Stimulated activated CD4-positive, alpha-beta T cell treated with anti-CD3 and anti-CD28 coated beads, Interleukin-15, amount 100 ng/mL, for 48 hours (primary cell): ENCODE measurements around the gene SLC8A3.
"Not testable (repeated sequence)": the region's sequence is repeated elsewhere in the genome, so short reads cannot be mapped to it uniquely, and the experiment has no call there.

ENCODE experiments used
- DNase-seq, 2 donors: peaks; one replicate each; pipeline ENCODE4 v3.0.0-alpha.2; 2020; ENCODE audit warnings: low read depth in 2 of 2

The SLC8A3 gene, protein sequence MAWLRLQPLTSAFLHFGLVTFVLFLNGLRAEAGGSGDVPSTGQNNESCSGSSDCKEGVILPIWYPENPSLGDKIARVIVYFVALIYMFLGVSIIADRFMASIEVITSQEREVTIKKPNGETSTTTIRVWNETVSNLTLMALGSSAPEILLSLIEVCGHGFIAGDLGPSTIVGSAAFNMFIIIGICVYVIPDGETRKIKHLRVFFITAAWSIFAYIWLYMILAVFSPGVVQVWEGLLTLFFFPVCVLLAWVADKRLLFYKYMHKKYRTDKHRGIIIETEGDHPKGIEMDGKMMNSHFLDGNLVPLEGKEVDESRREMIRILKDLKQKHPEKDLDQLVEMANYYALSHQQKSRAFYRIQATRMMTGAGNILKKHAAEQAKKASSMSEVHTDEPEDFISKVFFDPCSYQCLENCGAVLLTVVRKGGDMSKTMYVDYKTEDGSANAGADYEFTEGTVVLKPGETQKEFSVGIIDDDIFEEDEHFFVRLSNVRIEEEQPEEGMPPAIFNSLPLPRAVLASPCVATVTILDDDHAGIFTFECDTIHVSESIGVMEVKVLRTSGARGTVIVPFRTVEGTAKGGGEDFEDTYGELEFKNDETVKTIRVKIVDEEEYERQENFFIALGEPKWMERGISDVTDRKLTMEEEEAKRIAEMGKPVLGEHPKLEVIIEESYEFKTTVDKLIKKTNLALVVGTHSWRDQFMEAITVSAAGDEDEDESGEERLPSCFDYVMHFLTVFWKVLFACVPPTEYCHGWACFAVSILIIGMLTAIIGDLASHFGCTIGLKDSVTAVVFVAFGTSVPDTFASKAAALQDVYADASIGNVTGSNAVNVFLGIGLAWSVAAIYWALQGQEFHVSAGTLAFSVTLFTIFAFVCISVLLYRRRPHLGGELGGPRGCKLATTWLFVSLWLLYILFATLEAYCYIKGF

DNA sequence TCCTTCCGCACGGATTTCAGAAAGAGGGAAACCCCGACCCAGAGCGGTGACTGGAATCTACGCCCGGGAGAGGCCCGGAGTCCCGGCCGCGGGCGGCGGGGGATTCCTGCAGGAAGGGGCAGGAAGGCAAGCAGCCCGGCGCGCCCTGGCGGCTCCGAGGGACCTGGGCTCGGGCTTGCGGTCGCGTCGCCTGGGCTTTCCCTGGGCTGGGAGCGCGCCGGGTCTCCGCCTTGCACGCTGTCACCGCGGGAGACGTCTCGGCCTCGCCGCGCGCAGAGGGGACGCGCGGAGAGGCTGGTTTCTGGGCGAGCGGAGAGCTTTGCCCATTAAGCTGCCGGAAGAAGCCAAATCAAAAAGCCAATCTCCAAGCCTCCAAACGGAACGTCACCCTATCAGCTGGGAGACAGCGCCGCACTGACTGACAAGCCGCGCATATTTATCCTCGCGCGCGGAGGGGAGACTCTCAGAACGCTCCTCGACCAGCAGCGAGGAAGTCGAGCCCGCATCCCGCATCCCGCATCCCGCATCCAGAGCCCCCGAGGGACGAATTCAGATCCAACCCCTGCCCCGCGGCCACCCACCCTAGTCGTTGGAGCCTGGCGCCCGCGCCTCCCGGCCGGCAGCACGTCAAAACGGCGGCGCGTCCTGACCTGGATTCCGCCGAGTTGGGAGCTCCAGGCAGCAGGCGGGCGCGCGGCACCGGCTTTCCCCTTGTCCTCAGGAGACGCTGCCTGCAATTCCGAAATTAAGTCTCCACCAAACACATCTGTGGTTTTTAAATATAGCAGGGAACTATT, at the start of gene SLC8A3:
SLC8A3 (minus strand) TSS at position 293 of the 797 bp plus-strand sequence. CDS start 20,529 bp downstream, outside the sequence.
- peak in 1 of 2 donors; percentile 8 for DNase-seq

DNA sequence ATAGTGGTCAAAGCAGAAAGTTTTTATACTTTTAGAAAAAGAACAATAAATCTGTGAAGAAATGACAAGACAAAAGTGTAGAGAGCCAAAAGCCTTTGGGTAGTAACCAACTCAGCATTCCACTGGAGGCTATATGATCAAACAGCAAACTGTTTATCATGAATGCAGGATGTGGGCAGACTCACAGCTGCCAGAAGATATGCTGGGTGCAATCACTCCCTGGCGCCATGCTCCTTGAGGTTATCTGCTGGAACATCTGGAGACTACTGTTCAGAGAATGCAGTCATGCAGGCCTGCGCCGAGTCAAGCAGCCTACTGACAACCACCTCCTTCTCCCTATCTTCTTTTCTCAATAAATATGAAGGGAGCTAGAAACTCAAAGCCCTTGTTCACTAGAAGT, 49.0 kb upstream of the SLC8A3 start:
- DNase-seq = no peak

DNA sequence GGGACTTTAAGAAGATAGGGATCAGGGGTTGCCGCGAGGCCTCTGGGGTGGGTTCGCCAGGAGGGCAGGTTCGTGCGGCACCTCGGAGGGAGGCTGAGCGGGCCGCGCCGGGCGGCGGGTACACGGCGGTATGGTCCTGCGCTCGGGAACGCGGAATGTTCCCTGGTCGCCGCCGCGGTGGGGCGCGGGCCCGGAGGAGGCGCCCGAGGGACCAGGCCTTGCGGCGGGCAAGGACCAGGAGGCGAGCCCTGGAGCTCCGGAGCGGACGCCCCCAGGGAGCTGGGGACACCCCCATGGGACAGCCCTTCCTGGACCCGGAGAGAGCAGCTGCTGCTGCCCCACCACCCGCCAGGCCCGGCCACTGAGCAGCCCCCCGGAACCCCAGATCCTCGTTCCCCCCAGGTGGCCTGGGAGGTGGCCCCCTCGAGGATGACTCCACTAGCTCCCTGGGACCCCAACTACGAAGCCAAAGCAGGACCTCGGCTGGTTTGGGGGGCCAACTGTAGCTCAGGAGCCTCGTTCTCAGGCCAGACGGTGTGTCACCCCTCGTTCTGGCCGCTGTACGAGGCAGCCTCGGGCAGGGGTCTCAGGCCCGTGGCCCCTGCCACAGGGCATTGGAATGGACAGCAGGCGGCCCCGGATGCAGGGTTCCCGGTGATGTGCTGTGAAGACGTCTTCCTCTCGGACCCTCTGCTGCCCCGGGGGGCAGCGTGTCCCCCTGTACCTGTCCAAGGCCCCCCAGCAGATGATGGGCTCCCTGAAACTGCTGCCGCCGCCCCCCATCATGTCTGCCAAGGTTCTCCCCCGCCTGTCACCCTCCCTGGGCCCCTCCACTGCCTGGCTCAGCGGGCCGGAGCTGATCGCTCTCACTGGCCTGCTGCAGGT, 45.6 kb upstream of the SLC8A3 start:
- no peak for DNase-seq

DNA sequence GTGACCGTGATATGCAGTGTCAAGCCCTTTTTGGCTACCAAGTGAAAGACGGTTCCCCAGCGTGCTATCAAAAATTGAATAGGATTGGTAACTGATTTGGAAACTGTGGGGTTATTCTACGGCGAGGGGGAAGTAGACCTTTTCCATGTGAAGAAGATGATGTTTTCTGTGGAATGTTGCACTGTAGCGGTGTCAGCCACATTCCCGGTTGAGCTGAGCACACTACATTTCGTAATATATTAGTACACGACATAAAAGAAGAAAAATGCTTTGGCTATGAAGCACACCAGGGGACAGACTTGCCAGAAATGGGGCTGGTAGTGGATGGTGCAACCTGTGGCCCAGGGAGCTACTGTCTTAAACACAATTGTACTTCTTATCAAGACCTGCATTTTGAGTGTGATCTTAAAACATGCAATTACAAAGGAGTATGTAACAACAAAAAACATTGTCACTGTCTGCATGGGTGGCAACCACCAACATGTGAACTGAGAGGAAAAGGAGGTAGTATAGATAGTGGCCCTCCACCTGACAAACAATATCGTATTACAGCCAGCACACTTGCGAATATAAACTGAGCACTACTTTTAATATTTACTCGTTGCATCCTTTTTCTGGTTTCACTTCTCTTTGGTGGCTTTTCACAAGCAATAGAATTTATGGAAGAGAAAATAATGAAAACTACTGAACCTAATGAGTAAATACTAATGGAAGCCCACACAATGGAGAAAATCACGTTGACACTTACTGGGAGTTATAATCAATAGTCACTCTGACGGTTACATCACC, 43.2 kb upstream of the SLC8A3 start:
- not testable (repeated sequence) for DNase-seq

DNA sequence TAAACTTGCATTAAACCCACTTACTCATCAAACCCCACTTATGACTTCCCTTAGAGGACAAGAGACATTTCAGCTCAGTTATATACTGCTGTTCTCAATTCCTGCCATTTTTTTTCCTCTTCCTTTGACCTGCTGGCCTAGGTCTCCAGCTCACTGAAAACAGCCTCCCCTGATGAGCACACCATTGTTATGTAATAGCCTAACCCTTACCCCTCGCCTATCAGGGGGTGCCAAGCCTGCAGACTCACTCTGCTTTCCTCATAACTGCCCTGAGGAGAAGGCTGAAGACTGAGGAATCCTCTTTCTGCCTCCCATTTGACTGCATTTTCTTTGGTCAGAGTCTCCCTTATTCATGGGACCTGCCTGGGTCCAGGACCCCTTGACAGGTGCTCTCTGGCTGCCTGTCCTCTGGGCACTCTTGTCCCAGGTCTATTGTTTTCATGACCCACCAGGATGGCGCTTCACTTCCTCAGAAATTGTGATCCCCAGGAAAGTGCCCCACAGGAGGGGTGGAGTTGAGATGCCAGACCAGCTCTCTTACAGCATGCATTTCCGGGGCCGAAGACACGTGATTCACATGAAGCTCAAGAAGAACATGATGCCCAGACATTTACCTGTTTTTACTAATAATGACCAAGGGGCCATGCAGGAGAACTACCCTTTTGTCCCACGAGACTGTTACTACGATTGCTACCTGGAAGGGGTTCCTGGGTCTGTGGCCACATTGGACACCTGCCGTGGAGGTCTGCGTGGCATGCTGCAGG, 41.3 kb upstream of the SLC8A3 start:
- DNase-seq = not testable (repeated sequence)

DNA sequence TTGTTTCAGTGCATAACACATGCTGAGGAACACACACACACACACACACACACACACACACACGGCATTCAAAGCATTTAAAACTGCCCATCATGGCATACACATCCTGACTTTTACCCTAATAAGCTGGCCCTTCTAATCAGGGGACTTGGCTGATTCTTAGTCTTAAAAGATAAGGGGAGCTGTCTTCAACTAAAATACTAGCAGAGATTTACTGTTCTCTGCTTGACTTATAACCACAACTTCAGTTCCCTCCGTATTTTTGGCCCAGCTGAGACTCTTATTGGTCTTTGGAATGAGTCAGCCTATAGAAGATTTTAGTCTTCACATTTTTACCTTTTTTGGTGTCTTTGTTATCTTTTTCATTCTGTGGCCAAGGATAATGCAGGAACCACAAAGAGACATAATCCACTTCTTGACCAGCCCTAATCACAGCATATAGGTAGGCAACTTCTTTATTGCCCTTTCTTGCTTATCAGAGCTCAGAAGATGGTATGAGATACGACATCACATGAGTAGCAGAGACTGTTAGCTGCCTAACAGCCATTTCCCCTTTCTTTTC, 25.1 kb upstream of the SLC8A3 start:
- no peak for DNase-seq

DNA sequence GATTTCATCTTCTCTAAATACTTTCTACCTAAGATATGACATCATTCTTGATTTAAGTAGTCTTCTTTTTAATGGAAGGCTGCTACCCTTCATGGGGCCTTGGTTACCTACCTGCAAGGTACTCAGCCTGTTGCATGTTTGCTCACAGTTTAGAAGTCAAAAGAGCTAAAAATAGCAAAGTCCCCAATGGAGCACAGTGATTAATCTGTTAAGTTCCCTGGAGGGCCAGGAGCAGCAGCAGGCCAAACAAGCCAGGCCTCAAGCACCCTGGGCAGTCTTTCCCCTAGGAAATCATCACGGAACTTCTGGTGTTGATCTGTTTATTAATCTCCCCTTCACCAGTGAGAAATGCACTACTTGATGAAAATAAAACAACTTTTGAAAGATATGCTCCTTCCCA, 24.0 kb upstream of the SLC8A3 start:
- DNase-seq = no peak

DNA sequence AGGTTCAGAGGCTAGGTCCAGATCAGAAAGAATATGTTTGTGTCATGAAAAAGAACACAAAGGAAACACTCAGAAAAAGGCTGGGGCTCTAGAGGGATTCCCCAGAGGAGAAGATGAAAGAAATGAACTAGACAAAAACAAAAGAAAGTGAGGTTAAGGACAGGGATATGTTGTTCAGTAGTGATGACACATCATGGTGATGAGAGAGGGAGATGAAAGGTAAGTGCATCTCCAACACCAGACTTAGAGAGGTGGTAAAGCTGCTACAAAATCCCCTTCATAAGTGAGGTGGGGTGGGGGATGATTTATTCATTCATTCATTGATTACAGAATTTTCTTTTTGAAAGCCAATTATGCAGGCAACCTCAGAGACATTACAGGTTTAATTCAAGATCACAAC, 19.6 kb upstream of the SLC8A3 start:
- DNase-seq = no peak

DNA sequence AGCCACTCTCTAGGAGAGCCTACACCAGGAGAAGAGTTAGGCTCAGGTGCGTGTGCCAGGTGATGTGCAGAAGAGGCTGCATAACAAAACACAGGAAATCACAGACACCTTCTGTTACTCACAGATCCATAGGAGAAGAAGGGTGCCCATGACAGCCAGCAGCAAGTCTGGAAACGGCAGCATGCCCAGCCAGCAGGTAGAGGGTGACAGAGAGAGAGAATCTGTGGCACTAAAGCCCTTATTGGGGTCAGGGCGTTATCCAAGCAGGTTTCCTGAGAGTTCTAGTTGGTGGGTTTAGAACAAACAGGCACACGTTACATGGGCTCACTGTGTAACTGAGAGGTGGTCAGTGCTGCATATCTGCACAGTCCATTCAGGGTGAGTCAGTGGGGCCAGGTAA, 14.9 kb upstream of the SLC8A3 start:
- no peak for DNase-seq

DNA sequence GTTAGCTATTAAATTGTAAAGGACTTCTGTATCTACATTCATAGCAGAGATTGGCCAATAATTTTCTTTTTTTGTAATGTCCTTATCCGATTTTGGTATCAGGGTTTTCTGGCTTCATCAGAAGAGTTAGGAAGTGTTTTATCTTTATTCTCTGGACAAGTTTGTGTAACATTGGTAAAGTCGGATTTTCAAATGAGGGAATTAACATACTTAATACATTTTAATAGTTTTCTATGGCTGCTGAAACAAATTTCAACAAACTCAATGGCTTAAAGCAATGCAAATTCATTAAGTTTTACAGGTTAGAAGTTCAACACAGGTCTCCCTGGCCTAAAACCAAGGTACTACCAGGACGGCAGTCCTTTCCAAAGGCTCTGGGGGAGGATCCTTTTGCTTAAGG, 13.2 kb upstream of the SLC8A3 start:
- no peak for DNase-seq

DNA sequence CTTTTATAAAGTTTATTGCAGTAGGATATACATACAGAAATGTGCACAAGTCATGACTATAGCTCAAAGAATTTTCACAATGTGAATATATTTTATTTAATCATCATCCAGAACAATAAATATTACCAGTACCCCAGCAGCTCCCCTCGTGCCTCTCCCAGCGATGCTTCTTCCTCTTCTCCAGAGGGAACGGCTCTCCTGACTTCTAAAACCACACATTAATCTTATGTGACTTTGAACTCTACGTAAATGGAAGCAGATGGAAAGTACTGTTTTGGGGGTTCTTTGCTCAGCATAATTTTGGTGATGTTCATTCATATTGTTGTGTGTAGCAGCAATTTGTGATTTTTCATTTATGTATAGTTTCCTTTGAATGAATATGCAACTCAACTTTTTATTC, 4.6 kb upstream of the SLC8A3 start:
- DNase-seq = no peak

DNA sequence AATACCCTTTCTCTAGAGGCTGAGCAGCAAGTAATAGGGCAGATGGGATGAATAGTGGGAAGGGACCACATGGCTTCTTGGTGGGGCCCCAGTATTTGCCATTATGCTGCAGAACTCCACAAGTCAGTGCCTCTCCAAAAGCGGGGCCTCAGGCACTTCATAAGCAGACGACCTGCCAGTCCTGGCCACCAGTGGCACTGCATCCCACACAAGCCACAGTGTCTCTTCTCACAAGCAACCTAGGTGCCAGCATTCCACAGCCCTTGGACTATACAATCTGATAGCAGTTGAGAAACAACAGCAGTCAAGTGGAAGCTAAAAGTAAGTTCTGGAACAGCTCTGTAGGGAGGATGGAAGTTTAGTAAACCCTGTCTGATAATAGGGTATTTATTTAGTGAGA, 4.2 kb upstream of the SLC8A3 start:
- DNase-seq = no peak

DNA sequence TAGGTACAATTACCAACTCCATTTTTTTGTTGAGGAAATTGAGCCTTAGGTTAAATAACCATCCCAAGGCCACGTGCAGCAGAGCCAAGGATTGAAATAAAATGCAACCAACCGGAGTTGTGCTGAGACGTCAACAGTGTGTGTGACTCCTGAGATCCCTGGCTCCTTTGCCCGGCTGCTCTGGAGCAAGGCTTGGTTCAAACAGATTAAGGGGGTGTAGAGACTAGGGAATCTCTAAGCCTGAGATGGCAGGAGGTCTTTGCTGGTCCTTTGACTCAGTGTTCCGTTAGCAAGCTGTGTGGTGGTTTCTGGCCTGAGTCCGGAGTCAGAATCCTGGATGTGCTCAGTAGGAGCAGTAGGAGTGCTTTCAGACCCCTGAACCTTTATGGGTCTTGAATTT, 1.4 kb upstream of the SLC8A3 start:
- no peak for DNase-seq

DNA sequence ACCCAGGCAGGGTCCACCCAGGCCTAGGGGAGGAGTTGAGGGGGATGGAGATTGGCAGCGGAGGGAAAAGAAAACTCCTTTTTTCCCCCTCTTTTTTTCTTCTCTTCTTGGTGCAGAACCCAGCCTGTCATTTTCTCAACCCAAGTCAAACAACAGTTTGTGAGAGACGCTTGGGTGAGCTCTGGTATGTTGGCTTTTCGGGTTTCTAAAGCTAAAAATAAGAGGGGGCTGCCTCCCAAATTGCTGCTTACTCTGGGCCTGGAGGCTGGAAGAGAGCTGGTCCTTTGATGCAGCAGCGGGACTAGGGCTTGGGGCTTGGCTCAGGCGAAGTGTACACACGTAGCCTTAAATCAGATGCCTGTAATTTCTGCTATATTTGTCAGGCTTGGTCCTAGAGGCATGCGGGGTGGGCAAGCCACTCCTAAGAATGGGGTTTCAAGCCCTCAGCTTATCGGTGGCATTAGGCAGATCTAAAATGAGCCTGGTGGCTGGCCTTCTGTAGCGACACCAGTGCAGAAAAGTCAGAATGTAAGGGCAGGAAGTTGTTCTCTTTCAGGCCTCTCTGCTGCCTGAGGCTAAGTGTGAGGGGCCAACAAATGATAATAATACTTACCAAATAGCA, 816 bp upstream of the SLC8A3 start:
- DNase-seq = no peak

DNA sequence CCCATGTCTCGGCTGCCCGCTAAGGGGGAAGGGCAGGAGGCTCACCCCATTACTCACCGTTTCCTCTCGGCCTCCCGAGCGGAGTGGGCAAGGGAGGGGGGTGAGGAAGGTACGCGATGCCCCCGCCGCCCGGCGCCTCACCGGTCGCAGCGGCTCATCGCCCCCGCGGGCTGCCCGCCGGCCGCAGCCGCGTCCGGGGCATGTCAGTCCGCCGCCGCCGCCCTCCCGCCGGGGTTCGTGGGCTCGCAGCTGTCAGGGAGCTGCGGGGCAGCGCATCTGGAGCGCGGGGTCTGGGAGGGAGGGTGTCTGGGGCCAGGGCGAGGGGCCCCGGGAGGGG, 461 bp downstream of the SLC8A3 start:
- peak in 1 of 2 donors; percentile 6 for DNase-seq

DNA sequence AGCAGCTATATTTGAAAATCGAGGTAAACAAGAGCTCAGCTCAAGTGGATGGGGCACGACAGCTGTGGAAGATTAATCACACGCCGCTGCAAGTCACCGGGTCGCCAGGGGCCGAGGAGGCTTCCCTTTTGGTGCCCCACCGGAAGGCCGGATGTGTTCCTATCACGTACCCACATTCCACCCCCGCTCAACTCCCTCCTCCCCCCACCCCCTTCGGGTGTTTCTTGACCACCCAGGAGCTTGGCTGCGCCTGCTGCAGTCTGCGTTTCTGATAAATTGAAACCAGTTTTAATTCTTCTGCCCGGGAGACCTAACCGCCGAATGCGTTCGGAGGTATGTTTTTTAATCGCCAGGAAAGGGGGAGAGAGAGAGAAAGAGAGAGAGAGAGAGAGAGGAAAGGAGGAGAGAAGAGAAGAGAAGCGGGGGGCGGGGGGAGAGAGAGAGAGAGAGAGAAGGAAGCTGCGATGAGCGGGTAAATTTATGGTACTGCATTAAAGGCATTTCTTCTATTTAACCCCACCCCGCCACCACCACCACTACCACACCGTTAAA, 1.8 kb downstream of the SLC8A3 start:
- DNase-seq = peak in 1 of 2 donors; percentile 12

DNA sequence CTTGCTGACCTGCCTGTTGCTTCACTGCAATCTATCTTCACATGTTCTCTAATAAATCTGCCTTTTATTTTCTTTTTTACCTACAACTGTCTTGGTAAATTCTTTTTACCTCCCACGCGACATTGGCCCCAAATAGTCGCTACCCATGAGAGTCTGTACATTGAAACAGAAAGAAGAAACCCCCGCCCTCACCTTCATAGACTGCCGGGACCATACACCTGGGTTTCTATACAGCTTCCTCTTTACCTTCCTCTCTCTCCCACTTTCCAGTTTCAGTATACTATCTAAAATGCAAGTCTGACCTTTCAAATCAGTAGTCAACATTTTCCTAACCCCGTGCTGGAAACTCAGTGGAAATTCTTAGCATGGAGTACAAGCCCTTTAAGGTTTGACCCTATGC, 4.8 kb downstream of the SLC8A3 start:
- DNase-seq = no peak

DNA sequence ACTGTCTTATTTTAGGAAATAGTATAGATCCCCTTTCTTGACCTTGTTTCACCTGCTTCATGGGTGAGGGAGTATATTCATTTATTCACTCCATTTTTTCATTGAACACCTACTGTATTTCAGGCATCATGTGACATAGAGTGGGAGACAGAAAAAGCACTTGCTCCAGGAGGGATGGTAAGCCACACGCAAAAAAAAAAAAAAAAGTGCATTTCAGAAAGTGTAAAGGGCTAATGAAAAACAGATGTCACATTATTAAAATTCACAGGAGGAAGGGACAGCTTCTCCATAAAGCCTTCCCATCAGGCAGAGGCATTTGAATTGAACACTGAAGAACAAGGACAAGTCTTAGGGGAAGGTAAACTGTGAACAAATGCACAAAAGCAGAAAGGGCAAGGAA, 7.5 kb downstream of the SLC8A3 start:
- DNase-seq = no peak
